Epithelial cell of proximal tubule (primary cell): ENCODE measurements around the gene UBR1. TPM values are rescaled to one million over a fixed set of nuclear protein-coding genes. Genes with fewer than 3 reads are reported as not detected.

Source experiments
- DNase-seq: peaks from one replicate; pipeline ENCODE4 v3.0.0-alpha.2; 2011; ENCODE audit warnings: low read depth
- H3K4me3 ChIP-seq: 2 replicates; pipeline ENCODE4 v1.5.1; 2011; ENCODE audit warnings: low read depth, mild to moderate bottlenecking, low read length
- CTCF ChIP-seq: conservative IDR thresholded peaks from 2 replicates; pipeline ENCODE4 v1.5.1; 2012; ENCODE audit warnings: low read depth, mild to moderate bottlenecking, low read length
- total RNA-seq: library from RNA; depleted of rRNA; stranded (reverse); fragments of >200 nt; gene quantifications from 2 replicates; pipeline ENCODE4 v1.2.3, GENCODE V29; 2015

The UBR1 gene
- total RNA-seq, 1 donor from 2014 or later = 10.8 TPM

- DNase-seq = no peak
- TF ChIP-seq CTCF = no peak
- H3K4me3 ChIP-seq = no peak overlapping the region
Measured at GRCh38 chr15:43099105-43099845, 6.6 kb downstream of the UBR1 start.

GRCh38 chr15:43096411-43096810 is 9.4 kb downstream of the UBR1 start:
- no peak overlapping the region for H3K4me3 ChIP-seq
- TF ChIP-seq CTCF = no peak
- DNase-seq = no peak

GRCh38 chr15:43095708-43096347 is 10.0 kb downstream of the UBR1 start:
- no peak overlapping the region for H3K4me3 ChIP-seq
- DNase-seq = no peak
- TF ChIP-seq CTCF = no peak

GRCh38 chr15:43095243-43095642 is 10.6 kb downstream of the UBR1 start:
- H3K4me3 ChIP-seq = no peak overlapping the region
- TF ChIP-seq CTCF = no peak
- DNase-seq = no peak

GRCh38 chr15:43094416-43095030 is 11.3 kb downstream of the UBR1 start:
- DNase-seq = no peak
- H3K4me3 ChIP-seq = no peak overlapping the region
- no peak for TF ChIP-seq CTCF

- no peak overlapping the region for H3K4me3 ChIP-seq
- no peak for TF ChIP-seq CTCF
- no peak for DNase-seq
Measured at GRCh38 chr15:43093026-43093425, 12.8 kb downstream of the UBR1 start.
